HG03520 (cell line): ENCODE measurements around the gene ZNF678.
"Not testable (repeated sequence)": the region's sequence is repeated elsewhere in the genome, so short reads cannot be mapped to it uniquely, and the experiment has no call there.

Source experiments
- ATAC-seq: cut with Tn5 transposase; IDR thresholded peaks from one replicate; pipeline ENCODE4 v1.9.1; 2021; ENCODE audit warnings: mild to moderate bottlenecking, moderate library complexity; ENCODE audit not compliant: unreplicated experiment

Gene ZNF678

DNA sequence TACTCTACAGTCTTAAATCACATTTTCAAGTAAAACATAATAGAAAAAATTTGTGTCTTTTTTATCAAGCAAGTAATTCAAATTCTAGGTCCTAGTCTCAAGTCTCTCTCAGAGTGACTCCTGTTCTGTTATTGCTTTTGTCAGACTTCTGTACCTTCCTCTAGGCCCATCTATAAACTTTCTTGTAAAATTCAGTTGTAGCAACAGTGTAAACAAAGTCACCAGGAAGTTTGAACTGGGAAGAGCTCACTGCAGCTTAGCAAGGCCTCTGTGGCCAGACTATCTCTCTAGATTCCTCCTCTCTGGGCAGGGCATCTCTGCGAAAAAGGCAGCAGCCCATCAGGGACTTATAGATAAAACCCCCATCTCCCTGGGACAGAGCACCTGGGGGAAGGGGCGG lies 13.5 kb upstream of the ZNF678 start:
- no peak for ATAC-seq

DNA sequence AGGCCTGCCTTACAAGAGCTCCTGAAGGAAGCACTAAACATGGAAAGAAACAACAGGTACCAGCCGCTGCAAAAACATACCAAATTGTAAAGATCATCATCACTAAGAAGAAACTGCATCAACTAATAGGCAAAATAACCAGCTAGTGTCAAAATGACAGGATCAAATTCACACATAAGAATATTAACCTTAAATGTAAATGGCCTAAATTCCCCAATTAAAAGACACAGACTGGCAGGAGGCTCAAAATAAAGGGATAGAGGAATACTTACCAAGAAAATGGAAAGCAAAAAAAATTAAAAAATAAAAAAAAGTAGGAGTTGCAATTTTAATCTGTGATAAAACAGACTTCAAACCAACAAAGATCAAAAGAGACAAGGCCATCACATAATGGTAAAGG lies 11.5 kb upstream of the ZNF678 start:
- ATAC-seq, result not testable (repeated sequence)

DNA sequence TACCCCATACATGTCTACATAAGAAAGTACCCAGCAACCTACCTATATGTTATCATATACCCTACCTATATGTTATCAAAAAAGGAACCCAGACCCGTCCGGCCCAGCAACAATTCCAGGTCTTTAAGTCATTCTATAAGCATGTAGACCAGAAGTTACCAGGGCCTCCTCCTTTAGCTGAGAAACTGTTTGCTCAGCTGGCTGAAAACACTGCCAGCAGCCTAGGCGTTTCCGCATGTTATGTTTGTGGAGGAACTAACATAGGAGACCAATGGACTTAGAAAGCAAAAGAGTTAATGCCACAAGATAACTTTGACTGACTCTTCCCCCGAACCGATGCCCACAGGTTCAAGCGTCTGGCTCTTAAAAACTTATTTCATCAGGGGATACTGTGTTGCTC lies 7.1 kb upstream of the ZNF678 start:
- no peak for ATAC-seq

DNA sequence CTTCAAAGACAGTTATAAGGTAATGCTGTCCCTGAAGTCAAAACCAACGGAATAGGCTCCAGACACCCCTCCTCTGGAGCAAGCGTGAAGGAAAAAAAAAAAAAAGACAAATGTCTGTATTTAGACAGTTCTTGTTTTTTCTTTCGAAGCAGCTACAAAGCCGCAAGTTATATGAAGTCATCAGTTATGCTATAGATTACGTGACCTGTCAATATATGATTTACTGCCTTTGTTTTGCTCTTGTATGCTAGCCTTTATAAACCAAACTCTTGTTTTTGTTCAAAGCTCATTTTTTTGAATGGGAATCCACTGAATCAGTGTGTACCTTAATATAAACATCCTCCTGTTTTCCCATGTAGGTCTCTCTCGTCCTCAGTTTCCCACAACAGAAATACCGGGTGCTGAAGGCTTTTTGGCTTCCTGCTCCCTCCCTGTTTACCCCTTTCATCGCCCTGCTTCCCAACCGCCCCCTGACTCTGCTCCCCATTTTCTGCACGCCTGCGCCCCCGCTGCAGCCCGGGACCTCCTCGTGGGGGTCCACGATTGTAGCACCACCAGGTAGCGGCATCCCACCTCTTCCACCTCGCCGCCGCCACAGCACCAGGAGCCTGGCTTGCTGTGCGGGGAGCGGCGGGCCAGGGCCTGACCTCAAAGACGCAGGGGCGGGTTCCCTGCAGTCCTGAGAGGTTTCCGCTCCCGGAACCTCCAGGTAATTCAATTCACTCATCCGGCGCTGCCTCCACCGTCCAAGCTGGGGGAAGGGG lies 5.2 kb upstream of the ZNF678 start:
- no peak for ATAC-seq

DNA sequence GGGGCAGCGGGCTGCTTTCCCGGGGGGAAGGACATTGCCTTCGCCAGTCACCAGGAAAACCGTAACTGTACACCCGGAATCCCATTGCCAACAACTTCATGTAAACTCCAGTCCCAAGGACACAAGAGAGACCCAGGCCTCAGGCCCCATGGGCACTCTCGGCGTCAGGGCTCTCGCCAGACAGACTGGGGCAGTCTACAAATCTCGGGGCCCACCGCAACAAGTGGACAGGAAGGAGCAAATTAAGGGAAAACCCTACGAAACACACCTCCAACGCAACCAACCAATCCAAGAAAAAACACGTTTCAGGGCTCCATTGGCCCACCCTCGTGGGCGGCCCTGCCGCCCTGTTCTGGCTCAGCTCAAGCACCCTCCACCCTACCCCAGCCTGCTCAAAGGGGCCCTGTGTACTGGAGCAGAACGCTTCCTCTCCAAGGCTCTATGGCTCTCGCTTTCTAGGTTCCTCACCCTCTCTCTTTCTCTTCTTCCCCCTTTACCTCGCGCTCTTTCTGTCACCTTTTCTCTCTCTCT lies 4.6 kb upstream of the ZNF678 start:
- ATAC-seq, result no peak

DNA sequence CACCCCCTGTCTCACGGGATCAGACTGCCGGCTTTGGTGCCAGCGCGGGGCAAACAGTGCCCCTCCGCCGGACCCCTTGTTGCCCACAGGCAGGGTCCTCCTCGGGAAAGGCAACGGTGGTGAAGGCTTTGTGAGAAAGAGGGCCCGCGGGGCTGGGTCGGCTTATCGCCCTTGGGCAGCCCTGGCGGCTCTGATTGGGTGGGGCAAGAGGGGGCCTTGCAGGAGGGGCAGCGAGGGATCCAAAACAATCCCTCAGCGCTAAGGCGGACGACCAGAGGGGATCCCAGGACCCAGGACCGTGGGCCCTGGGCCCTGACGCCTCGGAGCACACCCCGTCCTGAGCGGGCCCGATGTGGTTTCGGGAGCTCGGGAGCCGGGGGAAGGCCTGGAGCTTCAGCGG lies 3.9 kb upstream of the ZNF678 start:
- no peak for ATAC-seq

DNA sequence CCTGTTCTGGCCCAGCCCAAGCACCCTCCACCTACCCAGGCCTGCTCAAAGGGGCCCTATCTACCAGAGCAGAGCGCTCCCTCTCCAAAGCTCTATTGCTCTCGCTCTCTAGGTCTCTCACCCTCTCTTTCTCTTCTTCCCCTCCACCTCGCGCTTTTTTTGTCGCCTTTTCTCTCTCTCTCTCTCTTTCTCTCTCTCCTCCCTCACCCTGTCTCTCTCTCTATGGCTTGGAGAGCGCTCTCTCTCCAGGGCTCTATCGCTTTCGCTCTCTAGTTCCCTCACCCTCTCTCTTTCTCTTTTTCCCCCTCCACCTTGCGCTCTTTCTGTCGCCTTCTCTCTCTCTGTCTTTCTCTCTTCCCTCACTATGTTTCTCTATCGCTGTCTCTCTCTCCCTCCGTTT lies 3.4 kb upstream of the ZNF678 start:
- no peak for ATAC-seq

DNA sequence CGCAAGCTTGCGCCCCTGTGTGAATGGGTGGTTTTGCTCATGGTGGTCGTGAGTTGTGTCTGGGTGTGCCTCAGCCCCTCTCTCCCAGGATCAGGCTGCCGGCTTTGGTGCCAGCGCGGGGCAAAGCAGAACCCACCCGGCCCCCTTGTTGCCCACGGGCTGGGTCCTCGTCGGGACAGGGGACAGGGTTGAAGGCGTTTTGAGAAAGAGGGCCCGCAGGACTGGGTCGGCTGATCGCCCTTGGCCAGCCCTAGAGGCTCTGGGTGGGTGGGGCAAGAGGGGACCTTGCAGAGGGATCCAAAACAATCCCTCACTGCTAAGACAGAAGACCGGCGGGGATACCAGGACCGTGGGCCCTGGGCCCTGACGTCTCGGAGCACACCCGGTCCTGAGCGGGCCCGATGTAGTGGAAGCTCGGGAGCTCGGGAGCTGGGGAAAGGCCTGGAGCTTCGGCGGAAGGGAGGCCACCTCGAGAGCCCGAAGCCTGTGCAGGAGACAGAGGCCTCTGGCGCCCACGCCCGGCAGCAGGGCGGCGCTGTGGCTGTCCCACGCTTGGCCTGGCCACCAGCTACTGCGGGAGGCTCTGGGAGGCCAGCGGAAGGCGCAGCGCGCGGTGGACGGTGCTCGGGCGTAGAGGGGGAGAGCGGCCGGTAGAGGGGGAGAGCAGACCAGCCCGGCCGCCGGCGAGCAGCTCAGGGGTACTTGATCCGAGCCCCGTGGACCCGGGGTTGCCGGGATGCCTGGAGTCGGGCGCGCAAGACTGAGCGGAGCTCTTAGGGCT lies 2.8 kb upstream of the ZNF678 start:
- ATAC-seq, result no peak

DNA sequence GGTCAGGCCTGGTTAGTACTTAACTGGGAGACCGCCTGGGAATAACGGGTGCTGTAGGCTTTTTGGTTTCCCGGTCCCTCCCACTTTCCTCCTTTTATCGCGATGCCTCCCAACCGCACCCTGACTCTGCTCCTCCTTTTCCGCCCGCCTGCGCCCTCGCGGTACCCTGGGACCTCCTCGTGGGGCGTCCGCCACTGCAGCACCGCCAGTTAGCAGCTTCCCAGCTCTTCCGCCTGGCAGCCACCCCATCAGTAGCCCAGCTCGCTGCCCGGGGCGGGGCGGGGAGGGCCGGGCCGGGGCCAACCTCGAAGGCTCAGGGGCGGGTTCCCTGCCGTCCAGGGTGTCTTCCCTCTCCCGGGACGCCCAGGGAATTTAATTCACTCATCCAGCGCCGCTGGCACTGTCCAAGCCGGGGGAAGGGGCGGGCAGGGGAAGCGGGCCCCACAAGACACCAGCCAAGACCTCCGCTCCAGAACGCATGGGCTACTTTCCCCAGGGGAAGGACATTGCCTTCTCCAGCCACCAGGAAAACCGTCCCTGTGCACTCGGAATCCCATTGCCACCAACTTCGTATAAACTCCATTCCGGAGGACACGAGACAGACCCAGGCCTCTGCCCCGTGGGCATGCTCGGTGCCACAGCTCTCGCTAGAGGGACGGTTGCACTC lies 2.0 kb upstream of the ZNF678 start:
- ATAC-seq, result no peak

DNA sequence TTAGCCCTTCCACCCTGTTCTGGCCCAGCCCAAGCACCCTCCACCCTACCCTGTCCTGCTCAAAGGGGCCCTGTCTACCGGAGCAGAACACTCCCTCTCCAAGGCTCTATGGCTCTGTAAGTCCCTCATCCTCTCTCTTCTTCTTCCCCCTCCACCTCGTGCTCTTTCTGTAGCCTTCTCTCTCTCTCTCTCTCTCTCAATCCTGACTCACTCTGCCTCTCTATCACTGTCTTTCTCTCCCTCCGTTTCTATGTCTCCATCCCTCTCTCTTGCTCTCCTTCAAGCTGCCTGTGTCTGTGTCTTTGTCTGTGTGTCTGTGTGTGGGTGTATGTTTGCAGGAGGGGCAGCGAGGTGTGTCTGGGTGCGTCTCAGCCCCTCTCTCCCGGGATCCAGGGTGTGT lies 1.3 kb upstream of the ZNF678 start:
- no peak for ATAC-seq

DNA sequence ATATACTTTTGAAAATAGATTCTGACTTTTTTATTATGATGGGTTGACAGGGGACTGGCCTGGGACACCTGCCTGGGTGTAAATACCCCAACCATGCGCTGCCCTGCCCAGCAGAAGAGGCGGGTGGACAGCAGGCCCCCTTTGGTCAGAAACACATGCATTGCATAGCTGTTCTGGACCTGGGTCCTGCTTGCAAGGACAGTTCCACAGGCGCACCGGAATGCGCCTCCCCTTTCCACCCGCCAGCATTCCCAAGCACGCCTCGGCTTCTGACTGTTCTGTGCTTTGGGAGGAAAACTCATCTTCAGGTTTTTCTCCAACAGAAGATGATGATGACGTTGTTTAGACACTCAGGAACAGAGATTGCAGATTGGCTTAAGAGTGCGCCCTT lies 428 bp upstream of the ZNF678 start:
- ATAC-seq, result no peak

DNA sequence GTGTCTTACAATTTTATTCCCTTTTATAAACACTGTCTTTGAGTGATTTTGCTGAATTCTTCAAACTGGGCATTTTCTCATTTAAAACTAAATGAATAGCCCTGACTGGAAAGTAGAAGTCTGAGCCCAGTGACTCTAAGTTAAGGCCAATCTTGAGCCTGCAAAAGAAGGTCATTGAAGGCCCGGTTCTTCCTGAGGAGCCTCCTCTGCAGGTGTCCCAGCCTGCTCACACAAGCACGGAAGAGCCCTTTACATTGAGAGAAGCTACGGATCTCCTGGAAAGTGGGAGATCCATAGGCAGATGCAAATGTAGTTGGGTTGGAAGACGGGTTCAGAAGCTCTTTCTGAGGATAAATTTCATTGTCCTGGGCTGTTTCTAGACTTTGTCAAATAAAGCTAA lies 3.9 kb downstream of the ZNF678 start:
- ATAC-seq, result no peak

DNA sequence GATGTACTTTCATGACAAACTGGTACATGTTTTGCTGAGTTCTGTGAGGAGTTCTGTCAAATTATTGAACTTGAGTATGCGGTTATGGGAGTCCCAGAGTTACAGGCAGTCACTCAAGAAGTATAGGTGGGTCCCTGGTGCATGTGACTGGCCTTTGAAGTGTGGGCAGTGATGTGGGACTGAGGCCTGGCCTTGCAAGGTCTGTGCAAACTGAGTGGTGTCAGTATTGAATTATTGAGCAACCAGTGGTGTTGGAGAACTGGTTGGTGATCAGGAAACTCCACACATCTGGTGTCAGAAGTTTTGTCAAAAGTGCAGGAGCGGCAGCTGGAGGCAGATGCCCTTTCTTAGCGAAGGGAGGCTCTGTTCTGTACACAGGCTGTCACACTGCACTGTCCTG lies 5.2 kb downstream of the ZNF678 start:
- ATAC-seq, result no peak

DNA sequence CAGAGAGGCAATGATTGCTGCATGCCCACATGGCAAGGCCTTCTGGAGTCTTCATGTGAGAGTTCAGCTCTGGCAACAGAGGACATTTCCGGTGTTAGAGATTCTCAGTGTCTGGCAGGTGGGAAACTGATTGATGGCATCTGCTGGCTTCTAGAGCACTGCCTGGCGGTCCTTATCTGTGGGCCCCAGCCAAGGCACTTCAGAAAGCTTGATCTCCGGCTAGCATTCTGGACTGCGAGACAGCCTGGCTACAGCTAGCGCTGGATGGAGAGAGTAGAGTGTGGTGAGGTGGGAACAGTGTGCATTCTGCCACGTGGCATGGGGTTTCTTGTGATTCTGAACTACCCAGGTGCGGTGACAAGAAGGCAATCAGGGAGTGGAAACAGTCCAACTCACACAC lies 9.4 kb downstream of the ZNF678 start:
- no peak for ATAC-seq

DNA sequence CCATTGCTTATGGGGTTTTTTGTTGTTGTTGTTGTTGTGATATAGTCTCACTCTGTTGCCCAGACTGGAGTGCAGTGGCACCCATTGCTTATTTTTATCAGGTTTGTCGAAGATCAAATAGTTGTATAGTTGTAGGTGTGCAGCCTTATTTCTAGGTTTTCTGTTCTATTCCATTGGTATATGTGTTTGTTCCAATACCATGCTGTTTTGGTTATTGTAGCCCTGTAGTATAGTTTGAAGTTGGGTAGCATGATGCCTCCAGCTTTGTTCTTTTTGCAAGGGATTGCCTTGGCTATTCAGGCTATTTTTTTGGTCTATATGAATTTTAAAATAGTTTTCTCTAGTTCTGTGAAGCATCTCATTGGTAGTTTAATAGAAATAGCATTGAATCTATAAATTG lies 11.6 kb downstream of the ZNF678 start:
- no peak for ATAC-seq

DNA sequence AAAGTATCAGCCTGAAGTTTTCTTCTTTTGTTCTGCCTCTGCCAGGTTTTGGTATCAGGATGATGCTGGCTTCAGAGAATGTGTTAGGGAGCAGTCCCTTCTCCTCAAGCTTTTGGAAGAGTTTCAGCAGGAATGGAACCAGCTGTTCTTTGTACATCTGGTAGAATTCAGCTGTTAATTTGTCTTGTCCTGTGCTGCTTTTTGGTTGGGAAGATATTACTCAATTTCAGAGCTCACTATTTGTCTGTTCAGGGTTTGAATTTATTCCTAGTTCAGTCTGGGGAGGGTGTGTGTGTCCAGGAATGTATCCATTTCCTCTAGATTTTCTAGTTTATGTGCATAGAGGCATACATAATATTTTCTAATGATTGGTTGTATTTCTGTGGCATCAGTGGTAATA lies 12.8 kb downstream of the ZNF678 start:
- no peak for ATAC-seq

DNA sequence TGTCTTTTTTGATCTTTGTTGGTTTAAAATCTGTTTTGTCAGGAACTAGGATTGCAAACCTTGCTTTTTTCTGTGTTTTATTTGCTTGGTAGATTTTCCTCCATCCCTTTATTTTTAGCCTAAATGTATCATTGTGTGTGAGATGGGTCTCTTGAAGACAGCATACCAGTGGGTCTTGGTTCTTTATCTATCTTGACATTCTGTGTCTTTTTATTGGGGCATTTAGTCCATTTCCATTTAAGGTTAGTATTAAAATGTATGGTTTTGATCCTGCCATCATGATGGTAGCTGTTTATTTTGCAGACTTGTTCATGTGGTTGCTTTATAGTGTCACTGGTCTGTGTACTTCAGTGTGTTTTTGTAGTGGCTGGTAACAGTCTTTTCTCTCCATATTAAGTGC lies 14.1 kb downstream of the ZNF678 start:
- ATAC-seq, result no peak

DNA sequence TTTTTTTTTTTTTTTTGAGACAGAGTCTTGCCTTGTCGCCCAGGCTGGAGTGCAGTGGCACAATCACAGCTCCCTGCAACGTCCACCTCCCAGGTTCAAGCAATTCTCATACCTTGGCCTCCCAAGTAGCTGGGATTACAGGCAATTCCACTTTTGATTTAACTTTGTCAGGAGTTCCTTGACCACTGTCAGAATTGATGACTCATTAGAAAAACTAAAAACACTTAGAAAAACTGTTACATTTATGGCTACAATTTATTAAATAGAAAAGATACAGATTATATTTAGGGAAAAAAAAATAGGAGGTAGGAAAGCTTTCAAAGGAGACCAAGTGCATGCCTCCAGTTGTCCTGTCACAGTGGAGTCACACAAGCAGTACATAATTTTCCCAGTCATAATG lies 20.0 kb downstream of the ZNF678 start:
- no peak for ATAC-seq

DNA sequence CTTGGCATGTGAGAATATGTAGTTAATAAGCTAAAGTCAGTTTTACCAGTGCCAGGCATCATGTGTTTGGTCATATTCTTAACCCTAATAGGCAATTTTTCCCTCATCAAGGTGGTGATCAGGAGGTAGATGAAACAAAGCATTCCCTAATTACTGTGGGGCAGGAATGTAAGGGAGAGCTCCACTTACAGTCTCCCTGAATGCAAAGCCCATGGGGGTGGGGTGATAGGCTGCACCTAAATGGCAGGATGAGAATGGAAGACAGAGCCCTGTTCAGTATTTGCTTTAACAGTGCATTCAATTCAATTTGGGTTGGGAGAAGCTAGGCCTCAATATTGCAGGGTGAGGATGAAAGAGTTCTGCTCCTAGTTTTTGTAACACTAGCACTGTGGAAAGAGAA lies 23.4 kb downstream of the ZNF678 start:
- no peak for ATAC-seq

DNA sequence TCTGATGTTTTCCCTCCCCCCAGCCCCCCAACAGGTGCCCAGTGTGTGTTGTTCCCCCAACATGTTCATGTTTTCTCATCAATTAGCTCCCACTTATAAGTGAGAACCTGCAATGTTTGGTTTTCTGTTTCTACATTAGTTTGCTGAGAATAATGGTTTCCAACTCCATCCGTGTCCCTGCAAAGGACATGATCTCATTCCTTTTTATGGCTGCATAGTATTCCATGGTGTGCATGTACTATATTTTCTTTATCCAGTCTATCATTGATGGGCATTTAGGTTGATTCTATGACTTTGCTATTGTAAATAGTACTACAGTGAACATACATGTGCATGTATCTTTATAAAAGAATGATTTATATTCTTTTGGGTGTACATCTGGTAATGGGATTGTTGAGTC lies 24.6 kb downstream of the ZNF678 start:
- no peak for ATAC-seq

DNA sequence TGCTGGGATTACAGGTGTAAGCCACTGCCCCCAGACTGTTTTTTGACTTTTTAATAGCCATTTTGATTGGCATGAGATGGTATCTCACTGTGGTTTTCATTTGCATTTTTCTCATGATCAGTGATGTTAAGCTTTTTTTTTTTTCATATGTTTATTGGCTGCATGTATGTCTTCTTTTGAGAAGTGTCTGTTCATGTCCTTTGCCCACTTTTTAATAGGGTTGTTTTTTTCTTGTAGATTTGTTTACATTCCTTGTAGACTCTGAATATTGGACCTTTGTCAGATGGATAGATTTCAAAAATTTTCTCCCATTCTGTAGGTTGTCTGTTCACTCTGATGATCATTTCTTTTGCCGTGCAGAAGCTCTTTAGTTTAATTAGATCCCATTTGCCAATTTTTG lies 25.4 kb downstream of the ZNF678 start:
- ATAC-seq, result not testable (repeated sequence)

DNA sequence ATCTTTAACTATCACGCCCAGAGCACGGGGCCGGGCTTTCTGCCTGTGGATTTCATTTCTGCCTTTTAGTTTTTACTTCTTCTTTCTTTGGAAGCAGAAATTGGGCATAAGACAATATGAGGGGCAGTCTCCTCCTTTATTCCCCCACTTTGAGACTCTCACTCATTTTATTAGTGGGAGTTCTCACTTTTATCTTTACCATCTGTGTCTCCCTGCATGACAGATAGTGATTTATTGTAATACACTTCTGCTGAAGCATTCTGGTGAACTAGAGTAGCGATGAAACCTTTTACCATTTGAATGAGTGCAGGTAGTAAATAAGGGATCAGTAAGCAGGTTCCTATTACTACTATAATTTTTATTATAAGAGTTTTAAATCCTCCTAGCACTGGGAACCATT lies 26.4 kb downstream of the ZNF678 start:
- ATAC-seq, result not testable (repeated sequence)
